NCI-H1694 treated with DMSO at 0.1 percent for 48 hours (cell line): ENCODE measurements around the gene LY86.
A peak's percentile ranks its signal among the peaks of the same experiment; 100 is the strongest.

ENCODE experiments used
- DNase-seq: peaks from one replicate; lab custom pipeline; 2025; lab: John Stamatoyannopoulos, UW

Gene LY86

GRCh38 chr6:6570929-6571671 is 17.4 kb upstream of the LY86 start:
- DNase-seq, result no peak

- DNase-seq, result no peak
Observed at GRCh38 chr6:6575143-6575542, 13.4 kb upstream of the LY86 start.

GRCh38 chr6:6577735-6578134 is 10.8 kb upstream of the LY86 start:
- DNase-seq, result no peak

- no peak for DNase-seq
Observed at GRCh38 chr6:6579281-6579680, 9.2 kb upstream of the LY86 start.

GRCh38 chr6:6580225-6580856 is 8.2 kb upstream of the LY86 start:
- no peak for DNase-seq

GRCh38 chr6:6581054-6581453 is 7.5 kb upstream of the LY86 start:
- DNase-seq, result no peak

GRCh38 chr6:6582131-6582530 is 6.4 kb upstream of the LY86 start:
- DNase-seq, result no peak

GRCh38 chr6:6583836-6584235 is 4.7 kb upstream of the LY86 start:
- DNase-seq, result peak; percentile 6

- DNase-seq, result no peak
Observed at GRCh38 chr6:6584310-6585002, 4.1 kb upstream of the LY86 start.

- DNase-seq, result no peak
Observed at GRCh38 chr6:6585003-6585311, 3.6 kb upstream of the LY86 start.

GRCh38 chr6:6586167-6586566 is 2.4 kb upstream of the LY86 start:
- DNase-seq, result no peak

- DNase-seq, result no peak
Observed at GRCh38 chr6:6586671-6587526, 1.6 kb upstream of the LY86 start.

GRCh38 chr6:6587696-6588063 is 840 bp upstream of the LY86 start:
- DNase-seq, result no peak

- no peak for DNase-seq
Observed at GRCh38 chr6:6588924-6589709, 597 bp downstream of the LY86 start.

GRCh38 chr6:6590530-6590929 is 2.0 kb downstream of the LY86 start:
- no peak for DNase-seq

GRCh38 chr6:6591778-6592465 is 3.4 kb downstream of the LY86 start:
- DNase-seq, result peak; percentile 17

- DNase-seq, result no peak
Observed at GRCh38 chr6:6592826-6593475, 4.4 kb downstream of the LY86 start.

- no peak for DNase-seq
Observed at GRCh38 chr6:6593867-6594468, 5.4 kb downstream of the LY86 start.

GRCh38 chr6:6595025-6595424 is 6.5 kb downstream of the LY86 start:
- no peak for DNase-seq

GRCh38 chr6:6595952-6596351 is 7.4 kb downstream of the LY86 start:
- DNase-seq, result no peak
